SIG-M5 treated with dmso at 0.1 percent for 504 hours (cell line): ENCODE measurements around the gene RFTN1.
A peak's percentile ranks its signal among the peaks of the same experiment; 100 is the strongest.
"Not testable (repeated sequence)": the region's sequence is repeated elsewhere in the genome, so short reads cannot be mapped to it uniquely, and the experiment has no call there.

Experiments
- DNase-seq: peaks from one replicate; lab custom pipeline; 2025; ENCODE audit not compliant: unreplicated experiment; lab: John Stamatoyannopoulos, UW

The RFTN1 gene

GRCh38 chr3:16311960-16312451 is 201.5 kb downstream of the RFTN1 start:
- DNase-seq: no peak

- not testable (repeated sequence) for DNase-seq
These were observed 203.0 kb downstream of the RFTN1 start for GRCh38 chr3:16310486-16310885.

- no peak for DNase-seq
These were observed 203.9 kb downstream of the RFTN1 start for GRCh38 chr3:16309558-16309957.

- no peak for DNase-seq
These were observed 204.8 kb downstream of the RFTN1 start for GRCh38 chr3:16308727-16309126.

GRCh38 chr3:16307832-16308531 is 205.5 kb downstream of the RFTN1 start:
- DNase-seq: no peak

GRCh38 chr3:16305111-16305541 is 208.4 kb downstream of the RFTN1 start:
- no peak for DNase-seq

GRCh38 chr3:16304061-16305010 is 209.2 kb downstream of the RFTN1 start:
- DNase-seq: no peak

GRCh38 chr3:16303037-16303575 is 210.4 kb downstream of the RFTN1 start:
- no peak for DNase-seq

- no peak for DNase-seq
These were observed 211.3 kb downstream of the RFTN1 start for GRCh38 chr3:16302082-16302631.

- no peak for DNase-seq
These were observed 212.0 kb downstream of the RFTN1 start for GRCh38 chr3:16301507-16301906.

- DNase-seq: no peak
These were observed 212.6 kb downstream of the RFTN1 start for GRCh38 chr3:16300881-16301359.

- DNase-seq: no peak
These were observed 213.2 kb downstream of the RFTN1 start for GRCh38 chr3:16300307-16300706.

- no peak for DNase-seq
These were observed 213.8 kb downstream of the RFTN1 start for GRCh38 chr3:16299746-16300145.

- DNase-seq: no peak
These were observed 214.6 kb downstream of the RFTN1 start for GRCh38 chr3:16298891-16299290.

- no peak for DNase-seq
These were observed 215.3 kb downstream of the RFTN1 start for GRCh38 chr3:16297997-16298885.

- DNase-seq: peak; percentile 38
These were observed 218.1 kb downstream of the RFTN1 start for GRCh38 chr3:16295298-16295890.

GRCh38 chr3:16294844-16295243 is 218.7 kb downstream of the RFTN1 start:
- DNase-seq: no peak

- peak; percentile 82 for DNase-seq
These were observed 222.7 kb downstream of the RFTN1 start for GRCh38 chr3:16290827-16291196.

- peak; percentile 73 for DNase-seq
These were observed 223.3 kb downstream of the RFTN1 start for GRCh38 chr3:16290007-16290826.
